DOHH2 (cell line): Measurements from ENCODE around the gene CSF2RB.
"Not testable (repeated sequence)": the region's sequence is repeated elsewhere in the genome, so short reads cannot be mapped to it uniquely, and the experiment has no call there.

Source experiments
- H3F3A ChIP-seq: fragments of 200-600 bp; sonication (generic), shearing (Covaris generic); 2 replicates; pipeline ENCODE4 v1.6.0; 2016; ENCODE audit warnings: antibody characterized with exemption, mild to moderate bottlenecking; ENCODE audit not compliant: control insufficient read depth, insufficient read depth
- H3K27ac ChIP-seq: fragments of 200-600 bp; sonication (generic); 2 replicates; pipeline ENCODE4 v1.5.1; 2014; ENCODE audit warnings: low read depth, mild to moderate bottlenecking, low read length, moderate library complexity
- H3K27me3 ChIP-seq: fragments of 200-600 bp; sonication (generic); 2 replicates; pipeline ENCODE4 v1.6.1; 2014; ENCODE audit warnings: mild to moderate bottlenecking, low read length, mixed read lengths; ENCODE audit not compliant: control insufficient read depth
- H3K36me3 ChIP-seq: fragments of 200-600 bp; sonication (generic); 2 replicates; pipeline ENCODE4 v1.6.1; 2014; ENCODE audit warnings: mild to moderate bottlenecking, low read length, moderate library complexity, mixed read lengths; ENCODE audit not compliant: control insufficient read depth
- H3K4me1 ChIP-seq: fragments of 200-600 bp; sonication (generic); 2 replicates; pipeline ENCODE4 v1.6.1; 2014; ENCODE audit warnings: mild to moderate bottlenecking, low read length, mixed read lengths; ENCODE audit not compliant: control insufficient read depth
- H3K4me2 ChIP-seq: fragments of 200-600 bp; sonication (generic); 2 replicates; pipeline ENCODE4 v1.6.0; 2014; ENCODE audit warnings: mild to moderate bottlenecking, low read length, moderate library complexity
- H3K4me3 ChIP-seq: fragments of 200-600 bp; sonication (generic); 2 replicates; pipeline ENCODE4 v1.5.1; 2014; ENCODE audit warnings: mild to moderate bottlenecking, low read length, mixed read lengths
- H3K79me2 ChIP-seq: fragments of 200-600 bp; sonication (generic); 2 replicates; pipeline ENCODE4 v1.6.1; 2014; ENCODE audit warnings: mild to moderate bottlenecking, low read length, mixed read lengths; ENCODE audit not compliant: control insufficient read depth
- H3K9me2 ChIP-seq: fragments of 200-600 bp; sonication (generic); replicated peaks from 2 replicates; pipeline ENCODE4 v1.6.1; 2014; ENCODE audit warnings: mild to moderate bottlenecking, low read length, mixed read lengths; ENCODE audit not compliant: control insufficient read depth
- H3K9me3 ChIP-seq: fragments of 200-600 bp; sonication (generic); 2 replicates; pipeline ENCODE4 v1.6.1; 2014; ENCODE audit warnings: antibody characterized with exemption, low read length, mixed read lengths; ENCODE audit not compliant: control insufficient read depth, insufficient read depth
- H4K20me1 ChIP-seq: fragments of 200-600 bp; sonication (generic); 2 replicates; pipeline ENCODE4 v1.6.0; 2014; ENCODE audit warnings: low read depth, mild to moderate bottlenecking, antibody characterized with exemption, low read length, moderate library complexity; ENCODE audit not compliant: control insufficient read depth, insufficient read depth
- EZH2phosphoT487 ChIP-seq: fragments of 200-600 bp; sonication (generic); IDR thresholded peaks from 2 replicates; pipeline ENCODE4 v1.6.1; 2017; ENCODE audit warnings: borderline replicate concordance, mild to moderate bottlenecking, antibody characterized with exemption, low read length, moderate library complexity, mixed read lengths
- TF ChIP-seq, protein P1 (sequence below): fragments of 200-600 bp; sonication (generic); IDR thresholded peaks from one replicate; pipeline ENCODE4 v1.5.1; 2014; ENCODE audit warnings: antibody characterized with exemption, mild to moderate bottlenecking, low read depth, low read length; ENCODE audit not compliant: poor library complexity, severe bottlenecking

CSF2RB gene

DNA sequence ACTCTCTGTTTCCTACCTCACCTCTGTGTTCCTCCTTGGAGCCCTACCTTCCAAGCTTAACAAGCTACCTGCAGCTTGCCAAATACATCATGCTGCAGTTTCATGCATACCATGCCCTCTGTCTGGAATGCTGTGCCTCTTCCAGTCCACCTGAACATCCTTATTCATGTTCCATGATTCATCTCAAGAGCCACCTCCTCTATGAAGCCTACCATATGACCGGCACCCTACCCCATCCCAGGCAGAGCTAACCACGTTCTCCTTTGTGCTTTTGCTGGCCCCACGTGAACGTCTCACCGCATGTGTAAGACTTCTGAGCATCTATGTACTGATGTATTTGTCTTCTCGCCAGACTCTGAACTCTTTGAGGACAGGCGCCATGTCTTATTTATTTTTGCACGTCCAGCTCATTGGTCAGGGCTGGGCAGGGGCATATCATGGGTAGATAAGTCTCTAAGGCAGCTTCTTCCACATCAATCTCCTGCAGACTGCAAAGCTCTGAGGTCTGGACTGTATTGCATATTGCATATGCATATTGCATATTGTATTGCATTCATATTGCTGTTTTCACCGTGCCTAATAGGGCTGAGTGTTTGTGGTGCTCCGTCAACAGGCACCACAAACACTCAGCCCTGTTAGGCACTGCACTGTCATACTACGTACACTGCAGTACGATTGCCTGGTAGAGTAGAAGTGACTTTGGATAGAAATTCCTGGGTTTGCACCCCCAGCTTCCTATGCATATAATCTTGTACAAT, 74.8 kb downstream of the CSF2RB start:
- Histone ChIP-seq H3K27ac (no peak overlapping the region), H3K27me3 (peaks cover 9% of the 10 kb centered on the region; the same call in 1 of the 2 replicates), H3K36me3 (no peaks in the 10 kb centered on the region), H3K79me2 (no peaks in the 10 kb centered on the region), H3K9me3 (peaks cover 13% of the 10 kb centered on the region), H3K9me2 (no peaks in the 10 kb centered on the region), H3F3A (no peaks in the 10 kb centered on the region), H3K4me3 (no peak overlapping the region), H3K4me2 (no peak overlapping the region), H3K4me1 (no peaks in the 10 kb centered on the region), H4K20me1 (no peaks in the 10 kb centered on the region)
- TF ChIP-seq, protein P1, sequence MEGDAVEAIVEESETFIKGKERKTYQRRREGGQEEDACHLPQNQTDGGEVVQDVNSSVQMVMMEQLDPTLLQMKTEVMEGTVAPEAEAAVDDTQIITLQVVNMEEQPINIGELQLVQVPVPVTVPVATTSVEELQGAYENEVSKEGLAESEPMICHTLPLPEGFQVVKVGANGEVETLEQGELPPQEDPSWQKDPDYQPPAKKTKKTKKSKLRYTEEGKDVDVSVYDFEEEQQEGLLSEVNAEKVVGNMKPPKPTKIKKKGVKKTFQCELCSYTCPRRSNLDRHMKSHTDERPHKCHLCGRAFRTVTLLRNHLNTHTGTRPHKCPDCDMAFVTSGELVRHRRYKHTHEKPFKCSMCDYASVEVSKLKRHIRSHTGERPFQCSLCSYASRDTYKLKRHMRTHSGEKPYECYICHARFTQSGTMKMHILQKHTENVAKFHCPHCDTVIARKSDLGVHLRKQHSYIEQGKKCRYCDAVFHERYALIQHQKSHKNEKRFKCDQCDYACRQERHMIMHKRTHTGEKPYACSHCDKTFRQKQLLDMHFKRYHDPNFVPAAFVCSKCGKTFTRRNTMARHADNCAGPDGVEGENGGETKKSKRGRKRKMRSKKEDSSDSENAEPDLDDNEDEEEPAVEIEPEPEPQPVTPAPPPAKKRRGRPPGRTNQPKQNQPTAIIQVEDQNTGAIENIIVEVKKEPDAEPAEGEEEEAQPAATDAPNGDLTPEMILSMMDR, result no peak
- TF ChIP-seq EZH2phosphoT487, result no peak

DNA sequence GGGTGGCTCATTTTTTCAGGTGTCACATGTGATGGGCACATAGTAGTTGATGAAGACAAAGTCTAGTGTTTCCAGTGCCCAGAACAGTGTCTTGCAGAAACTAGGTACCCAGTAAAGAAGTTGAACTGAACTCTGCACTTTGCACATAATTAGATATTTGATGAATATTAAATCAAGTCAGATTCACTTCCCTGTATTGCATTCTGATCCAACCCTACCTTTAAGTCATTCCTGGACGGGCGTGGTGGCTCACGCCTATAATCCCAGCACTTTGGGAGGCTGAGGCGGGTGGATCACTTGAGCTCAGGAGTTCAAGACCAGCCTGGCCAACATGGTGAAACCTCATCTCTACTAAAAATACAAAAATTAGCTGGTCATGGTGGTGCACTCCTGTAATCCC, 75.6 kb downstream of the CSF2RB start:
- not testable (repeated sequence) for H4K20me1 ChIP-seq, H3K36me3 ChIP-seq, H3F3A ChIP-seq, H3K9me2 ChIP-seq, H3K4me2 ChIP-seq, H3K27me3 ChIP-seq, H3K4me3 ChIP-seq, H3K27ac ChIP-seq, H3K79me2 ChIP-seq, H3K4me1 ChIP-seq
- peaks cover 13% of the 10 kb centered on the region for H3K9me3 ChIP-seq
